GM12878 (cell line): ENCODE data around the gene PHF20.

Experiments
- BRCA1 ChIP-seq: IDR thresholded peaks from 2 replicates; pipeline ENCODE4 v1.6.1; 2011; ENCODE audit warnings: low read depth, low read length, improper control_type of control experiment
- EGR1 ChIP-seq, 2 experiments: IDR thresholded peaks; 1 replicate in 1 of 2; 2 replicates in 1 of 2; pipeline ENCODE4 v1.6.1; 2011 to 2012; ENCODE audit warnings: low read depth in 2 of 2, low read length in 2 of 2, borderline replicate concordance in 1 of 2, mild to moderate bottlenecking in 1 of 2, moderate library complexity in 1 of 2
- EP300 ChIP-seq, 2 experiments: fragments of 150-350 bp in 1 of 2; IDR thresholded peaks; 2 replicates each; pipeline ENCODE4 v1.6.1; 2011 to 2012; ENCODE audit warnings: low read depth in 2 of 2, low read length in 2 of 2, borderline replicate concordance in 1 of 2, improper control_type of control experiment in 1 of 2, inconsistent platforms in 1 of 2; ENCODE audit not compliant: control insufficient read depth in 1 of 2
- EZH2 ChIP-seq: IDR thresholded peaks from 2 replicates; pipeline ENCODE4 v1.6.1; 2012; ENCODE audit warnings: low read depth, mild to moderate bottlenecking, control low read depth, inconsistent platforms, low read length, borderline replicate concordance; ENCODE audit not compliant: control insufficient read depth
- GABPA ChIP-seq: IDR thresholded peaks from 2 replicates; pipeline ENCODE4 v1.6.1; 2014; ENCODE audit warnings: antibody characterized with exemption, low read depth, mild to moderate bottlenecking, inconsistent platforms
- MTA2 ChIP-seq: fragments of 450-650 bp; IDR thresholded peaks from 2 replicates; pipeline ENCODE4 v1.6.1; 2016; ENCODE audit warnings: low read depth, mild to moderate bottlenecking, moderate library complexity
- POLR2A ChIP-seq: IDR thresholded peaks from 2 replicates; pipeline ENCODE4 v1.6.1; 2011; ENCODE audit warnings: low read depth, mild to moderate bottlenecking, low read length
- RCOR1 ChIP-seq: conservative IDR thresholded peaks from 2 replicates; pipeline ENCODE4 v1.6.1; 2012; ENCODE audit warnings: low read depth, low read length, improper control_type of control experiment
- RFX5 ChIP-seq: IDR thresholded peaks from 2 replicates; pipeline ENCODE4 v1.6.1; 2011; ENCODE audit warnings: low read depth, low read length, improper control_type of control experiment
- SMAD1 ChIP-seq: fragments of 450-650 bp; IDR thresholded peaks from 2 replicates; pipeline ENCODE4 v1.6.1; 2018; ENCODE audit warnings: mild to moderate bottlenecking, low read depth; ENCODE audit not compliant: partially characterized antibody
- TF ChIP-seq, protein P1 (sequence below): IDR thresholded peaks from 2 replicates; pipeline ENCODE4 v1.6.1; 2011; ENCODE audit warnings: mild to moderate bottlenecking, low read depth, low read length, moderate library complexity; ENCODE audit not compliant: insufficient replicate concordance
- TF ChIP-seq, protein P2 (sequence below), 3 experiments: IDR thresholded peaks in 2 of 3; conservative IDR thresholded peaks in 1 of 3; 2 replicates each; pipeline ENCODE4 v1.5.1; 2011; ENCODE audit warnings: low read depth in 3 of 3, low read length in 3 of 3, mild to moderate bottlenecking in 3 of 3, control low read depth in 2 of 3, moderate library complexity in 2 of 3, inconsistent platforms in 1 of 3, mixed read lengths in 1 of 3; ENCODE audit not compliant: control insufficient read depth in 2 of 3, insufficient read depth in 1 of 3; ENCODE audit errors: extremely low read depth in 1 of 3
- TF ChIP-seq, protein P3 (sequence below): IDR thresholded peaks from 2 replicates; pipeline ENCODE4 v1.6.1; 2012; ENCODE audit warnings: low read depth, low read length, improper control_type of control experiment

DNA sequence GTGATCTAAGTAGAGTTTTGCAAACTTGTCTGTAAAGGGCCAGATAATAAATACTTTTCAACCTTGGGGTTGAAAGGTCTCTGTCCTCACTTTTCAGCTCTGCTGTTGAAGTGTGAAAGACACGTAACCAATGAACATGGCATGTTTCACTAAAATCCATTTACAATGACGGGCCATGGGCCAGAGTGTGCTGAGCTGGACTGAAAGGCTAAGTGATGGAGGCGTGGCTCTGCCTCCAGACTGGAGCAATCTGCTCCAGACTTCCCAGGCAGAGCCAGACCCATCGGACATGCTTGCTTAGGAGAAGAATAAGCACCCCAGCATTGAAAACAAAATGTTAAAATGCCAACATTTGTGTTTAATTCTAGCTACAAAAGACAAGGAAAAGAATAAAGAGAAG lies 141.1 kb downstream of the PHF20 start:
- TF ChIP-seq RCOR1 (no peak), MTA2 (no peak), EP300 (IDR thresholded peaks at IDR 0.05; ENCODE audit: borderline replicate concordance in 1 of 2, control insufficient read depth in 1 of 2, low read depth in 2 of 2, low read length in 2 of 2) (no peak), EGR1 (IDR thresholded peaks at IDR 0.05; ENCODE audit: borderline replicate concordance in 1 of 2, low read depth in 2 of 2, low read length in 2 of 2) (no peak), POLR2A (no peak), GABPA (no peak), BRCA1 (no peak), RFX5 (no peak), SMAD1 (no peak), EZH2 (no peak)
- TF ChIP-seq, protein P1, sequence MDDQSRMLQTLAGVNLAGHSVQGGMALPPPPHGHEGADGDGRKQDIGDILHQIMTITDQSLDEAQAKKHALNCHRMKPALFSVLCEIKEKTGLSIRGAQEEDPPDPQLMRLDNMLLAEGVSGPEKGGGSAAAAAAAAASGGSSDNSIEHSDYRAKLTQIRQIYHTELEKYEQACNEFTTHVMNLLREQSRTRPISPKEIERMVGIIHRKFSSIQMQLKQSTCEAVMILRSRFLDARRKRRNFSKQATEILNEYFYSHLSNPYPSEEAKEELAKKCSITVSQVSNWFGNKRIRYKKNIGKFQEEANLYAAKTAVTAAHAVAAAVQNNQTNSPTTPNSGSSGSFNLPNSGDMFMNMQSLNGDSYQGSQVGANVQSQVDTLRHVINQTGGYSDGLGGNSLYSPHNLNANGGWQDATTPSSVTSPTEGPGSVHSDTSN: no peak
- TF ChIP-seq, protein P2, sequence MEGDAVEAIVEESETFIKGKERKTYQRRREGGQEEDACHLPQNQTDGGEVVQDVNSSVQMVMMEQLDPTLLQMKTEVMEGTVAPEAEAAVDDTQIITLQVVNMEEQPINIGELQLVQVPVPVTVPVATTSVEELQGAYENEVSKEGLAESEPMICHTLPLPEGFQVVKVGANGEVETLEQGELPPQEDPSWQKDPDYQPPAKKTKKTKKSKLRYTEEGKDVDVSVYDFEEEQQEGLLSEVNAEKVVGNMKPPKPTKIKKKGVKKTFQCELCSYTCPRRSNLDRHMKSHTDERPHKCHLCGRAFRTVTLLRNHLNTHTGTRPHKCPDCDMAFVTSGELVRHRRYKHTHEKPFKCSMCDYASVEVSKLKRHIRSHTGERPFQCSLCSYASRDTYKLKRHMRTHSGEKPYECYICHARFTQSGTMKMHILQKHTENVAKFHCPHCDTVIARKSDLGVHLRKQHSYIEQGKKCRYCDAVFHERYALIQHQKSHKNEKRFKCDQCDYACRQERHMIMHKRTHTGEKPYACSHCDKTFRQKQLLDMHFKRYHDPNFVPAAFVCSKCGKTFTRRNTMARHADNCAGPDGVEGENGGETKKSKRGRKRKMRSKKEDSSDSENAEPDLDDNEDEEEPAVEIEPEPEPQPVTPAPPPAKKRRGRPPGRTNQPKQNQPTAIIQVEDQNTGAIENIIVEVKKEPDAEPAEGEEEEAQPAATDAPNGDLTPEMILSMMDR (IDR thresholded peaks at IDR 0.05 in 2 of 3, conservative IDR thresholded peaks at IDR 0.05 in 1 of 3; ENCODE audit: control insufficient read depth in 2 of 3, extremely low read depth in 1 of 3, insufficient read depth in 1 of 3, low read depth in 3 of 3, low read length in 3 of 3): no peak
- TF ChIP-seq, protein P3, sequence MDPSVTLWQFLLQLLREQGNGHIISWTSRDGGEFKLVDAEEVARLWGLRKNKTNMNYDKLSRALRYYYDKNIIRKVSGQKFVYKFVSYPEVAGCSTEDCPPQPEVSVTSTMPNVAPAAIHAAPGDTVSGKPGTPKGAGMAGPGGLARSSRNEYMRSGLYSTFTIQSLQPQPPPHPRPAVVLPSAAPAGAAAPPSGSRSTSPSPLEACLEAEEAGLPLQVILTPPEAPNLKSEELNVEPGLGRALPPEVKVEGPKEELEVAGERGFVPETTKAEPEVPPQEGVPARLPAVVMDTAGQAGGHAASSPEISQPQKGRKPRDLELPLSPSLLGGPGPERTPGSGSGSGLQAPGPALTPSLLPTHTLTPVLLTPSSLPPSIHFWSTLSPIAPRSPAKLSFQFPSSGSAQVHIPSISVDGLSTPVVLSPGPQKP: no peak
